Prostate gland (tissue), 2 donors: ENCODE results near the gene SH2D6. TPM values are rescaled to one million over a fixed set of nuclear protein-coding genes. Genes with fewer than 3 reads are reported as not detected.
"Not testable (repeated sequence)": the region's sequence is repeated elsewhere in the genome, so short reads cannot be mapped to it uniquely, and the experiment has no call there.

Experiments used
- DNase-seq: peaks from one replicate; pipeline ENCODE4 v3.0.0-alpha.2; 2019; ENCODE audit warnings: low spot score
- H3K27ac ChIP-seq, 2 donors: fragments of 200-600 bp; sonication (generic); 2 replicates each; pipeline ENCODE4 v1.5.1; 2017 to 2019
- H3K27me3 ChIP-seq: fragments of 200-600 bp; sonication (generic); replicated peaks from 2 replicates; pipeline ENCODE4 v1.5.1; 2019; ENCODE audit not compliant: insufficient read depth
- H3K36me3 ChIP-seq, 2 donors: fragments of 200-600 bp; sonication (generic); 1 replicate in 1 of 2; 2 replicates in 1 of 2; pipeline versions ENCODE4 v1.5.1 to v1.8.1; 2017 to 2019
- H3K4me1 ChIP-seq: fragments of 200-600 bp; sonication (generic); replicated peaks from 2 replicates; pipeline ENCODE4 v1.5.1; 2019
- H3K4me3 ChIP-seq, 2 donors: fragments of 200-600 bp; sonication (generic); 2 replicates each; pipeline ENCODE4 v1.5.1; 2017 to 2019
- H3K9me3 ChIP-seq: fragments of 200-600 bp; sonication (generic); 2 replicates; pipeline ENCODE4 v1.5.1; 2017
- POLR2A ChIP-seq: fragments of 450-650 bp; IDR thresholded peaks from one replicate; pipeline ENCODE4 v1.6.1; 2016; ENCODE audit warnings: antibody characterized with exemption, mild to moderate bottlenecking
- POLR2AphosphoS5 ChIP-seq: sonication (generic); formaldehyde crosslinking; IDR thresholded peaks from one replicate; pipeline ENCODE4 v1.6.1; 2017; ENCODE audit warnings: antibody characterized with exemption
- WGBS: methylation state at CpG from one replicate; pipeline ENCODE4 v1.1.5; 2018; 5-methylcytosine and 5-hydroxymethylcytosine counted together
- intact Hi-C: fragments of 100-400 bp; cut with DNase I; formaldehyde crosslinking; loops from one replicate; pipeline ENCODE4 v1.14.2; 2022
- total RNA-seq, 2 donors: library from RNA; depleted of rRNA; stranded (reverse); fragments of >200 nt; gene quantifications; one replicate each; pipeline ENCODE4 v1.1.0, GENCODE V29; 2016
- TF ChIP-seq, protein P1 (sequence below), 4 experiments: fragments of 200-600 bp in 2 of 4; fragments of 450-650 bp in 2 of 4; sonication (generic) in 2 of 4; IDR thresholded peaks; 1 replicate in 3 of 4; 2 replicates in 1 of 4; pipeline ENCODE4 v1.5.1; 2016 to 2019; ENCODE audit warnings: antibody characterized with exemption in 4 of 4, mild to moderate bottlenecking in 2 of 4, moderate library complexity in 2 of 4

SH2D6 gene
- total RNA-seq, 2 donors from 2014 or later: 0.23 to 1.8 TPM

DNA sequence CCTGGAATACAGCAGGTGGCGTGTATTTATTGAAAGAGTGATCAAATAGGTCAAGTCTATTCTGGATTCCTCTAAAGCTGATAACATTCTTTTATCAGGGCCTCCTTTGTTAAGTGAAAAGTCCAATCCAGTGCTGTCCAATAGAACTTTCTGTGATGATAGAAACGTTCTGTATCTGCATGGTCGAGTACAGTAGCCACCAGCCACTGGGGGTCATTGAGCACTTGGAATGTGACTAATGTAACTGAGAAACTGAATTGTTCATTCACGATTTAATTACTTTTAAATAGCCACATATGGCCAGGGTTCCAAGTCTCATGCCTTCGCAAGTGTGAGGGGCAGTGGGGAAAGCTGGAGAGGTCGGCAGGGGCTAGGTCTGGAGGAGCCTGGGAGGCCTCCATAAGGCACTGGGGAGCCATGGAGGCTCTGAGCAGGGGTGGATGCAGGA lies 20.5 kb downstream of the SH2D6 start:
- Histone ChIP-seq H3K4me3 (no peak overlapping the region), H3K36me3 (no peaks in the 10 kb centered on the region), H3K4me1 (peaks cover 4% of the 10 kb centered on the region), H3K27ac (peak overlapping the region; percentile 90 to 93), H3K9me3 (no peaks in the 10 kb centered on the region), H3K27me3 (no peaks in the 10 kb centered on the region)
- intact Hi-C loops: no loop called here
- 87% methylated on average over 6 of the region's 6 CpGs for WGBS
- TF ChIP-seq POLR2AphosphoS5: no peak
- no peak for TF ChIP-seq POLR2A
- TF ChIP-seq, protein P1, sequence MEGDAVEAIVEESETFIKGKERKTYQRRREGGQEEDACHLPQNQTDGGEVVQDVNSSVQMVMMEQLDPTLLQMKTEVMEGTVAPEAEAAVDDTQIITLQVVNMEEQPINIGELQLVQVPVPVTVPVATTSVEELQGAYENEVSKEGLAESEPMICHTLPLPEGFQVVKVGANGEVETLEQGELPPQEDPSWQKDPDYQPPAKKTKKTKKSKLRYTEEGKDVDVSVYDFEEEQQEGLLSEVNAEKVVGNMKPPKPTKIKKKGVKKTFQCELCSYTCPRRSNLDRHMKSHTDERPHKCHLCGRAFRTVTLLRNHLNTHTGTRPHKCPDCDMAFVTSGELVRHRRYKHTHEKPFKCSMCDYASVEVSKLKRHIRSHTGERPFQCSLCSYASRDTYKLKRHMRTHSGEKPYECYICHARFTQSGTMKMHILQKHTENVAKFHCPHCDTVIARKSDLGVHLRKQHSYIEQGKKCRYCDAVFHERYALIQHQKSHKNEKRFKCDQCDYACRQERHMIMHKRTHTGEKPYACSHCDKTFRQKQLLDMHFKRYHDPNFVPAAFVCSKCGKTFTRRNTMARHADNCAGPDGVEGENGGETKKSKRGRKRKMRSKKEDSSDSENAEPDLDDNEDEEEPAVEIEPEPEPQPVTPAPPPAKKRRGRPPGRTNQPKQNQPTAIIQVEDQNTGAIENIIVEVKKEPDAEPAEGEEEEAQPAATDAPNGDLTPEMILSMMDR (IDR thresholded peaks at IDR 0.05): no peak
- no peak for DNase-seq

DNA sequence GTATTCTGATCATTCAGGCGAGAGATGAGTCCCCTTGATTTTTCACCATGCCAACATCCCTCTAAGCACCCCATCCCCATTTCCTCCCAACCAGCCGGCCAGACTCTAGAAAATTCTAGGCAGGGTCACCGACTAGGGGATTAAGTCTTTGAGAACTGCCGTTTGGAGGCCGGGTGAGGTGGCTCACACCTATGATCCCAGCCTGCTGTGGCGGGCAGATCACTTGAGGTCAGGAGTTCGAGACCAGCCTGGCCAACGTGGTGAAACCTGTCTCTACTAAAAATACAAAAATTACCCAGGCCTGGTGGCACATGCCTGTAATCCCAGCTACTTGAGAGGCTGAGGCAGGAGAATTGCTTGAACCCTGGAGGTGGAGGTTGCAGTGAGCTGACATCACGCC lies 21.1 kb downstream of the SH2D6 start:
- 92% methylated on average over 9 of the region's 9 CpGs for WGBS
- H3K27me3 ChIP-seq, H3K27ac ChIP-seq, H3K4me1 ChIP-seq, H3K36me3 ChIP-seq, DNase-seq, H3K9me3 ChIP-seq, intact Hi-C loops, H3K4me3 ChIP-seq: not testable (repeated sequence)

- TF ChIP-seq POLR2AphosphoS5 (no peak), POLR2A (no peak)
- TF ChIP-seq, protein P1 (IDR thresholded peaks at IDR 0.05): no peak
- Histone ChIP-seq H3K4me1 (peaks cover 4% of the 10 kb centered on the region), H3K4me3 (no peak overlapping the region), H3K36me3 (no peaks in the 10 kb centered on the region), H3K27me3 (no peaks in the 10 kb centered on the region), H3K27ac (no peak overlapping the region), H3K9me3 (no peaks in the 10 kb centered on the region)
- 90% methylated on average over 7 of the region's 7 CpGs for WGBS
- DNase-seq: no peak
- intact Hi-C loops: no loop called here
Measured at GRCh38 chr2:85439986-85440385, 21.5 kb downstream of the SH2D6 start.

DNA sequence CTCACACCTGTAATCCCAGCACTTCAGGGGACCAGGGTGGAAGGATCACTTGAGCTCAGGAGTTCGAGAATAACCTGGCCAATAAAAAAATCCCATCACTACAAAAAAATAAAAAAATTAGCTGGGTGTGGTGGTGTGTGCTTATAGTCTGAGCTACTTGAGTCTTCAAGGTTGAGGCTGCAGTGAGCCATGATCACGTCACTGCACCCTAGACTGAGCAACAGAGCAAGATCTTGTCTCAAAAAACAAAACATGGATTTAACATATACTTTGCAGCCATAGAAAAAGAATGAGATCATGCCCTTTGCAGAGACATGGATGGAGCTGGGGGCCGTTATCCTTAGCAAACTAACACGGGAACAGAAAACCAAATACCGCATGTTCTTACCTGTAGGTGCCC lies 22.2 kb downstream of the SH2D6 start:
- TF ChIP-seq POLR2AphosphoS5 (no peak), POLR2A (no peak)
- TF ChIP-seq, protein P1 (IDR thresholded peaks at IDR 0.05): no peak
- no peak overlapping the region for H3K4me3 ChIP-seq
- H3K27ac ChIP-seq: no peak overlapping the region
- no peaks in the 10 kb centered on the region for H3K27me3 ChIP-seq
- DNase-seq: no peak
- H3K4me1 ChIP-seq: peaks cover 4% of the 10 kb centered on the region
- H3K9me3 ChIP-seq: no peaks in the 10 kb centered on the region
- WGBS: 75% methylated on average over 5 of the region's 5 CpGs
- intact Hi-C loops: no loop called here
- H3K36me3 ChIP-seq: no peaks in the 10 kb centered on the region

DNA sequence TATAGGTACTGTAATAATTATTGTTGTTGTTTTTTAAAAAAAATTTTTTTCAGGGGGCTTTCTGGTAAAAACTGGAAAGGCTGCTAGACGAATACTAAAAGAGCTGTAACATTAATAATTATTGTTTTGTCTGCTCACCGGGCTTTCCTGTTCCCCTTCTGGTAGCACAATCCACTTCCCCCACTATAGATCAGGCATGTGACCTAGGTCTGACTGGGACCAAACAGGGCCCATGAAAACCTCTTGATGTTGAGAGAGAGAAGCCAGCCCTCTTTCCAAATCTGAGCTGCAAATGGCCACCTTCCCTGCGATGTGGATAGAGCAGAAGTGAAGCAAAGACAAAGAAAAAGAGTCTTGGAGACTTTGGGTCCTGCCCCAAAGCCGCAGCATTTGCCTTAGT lies 23.4 kb downstream of the SH2D6 start:
- intact Hi-C loops: no loop called here
- Histone ChIP-seq H3K4me1 (peaks cover 6% of the 10 kb centered on the region), H3K27ac (no peak overlapping the region), H3K27me3 (no peaks in the 10 kb centered on the region), H3K4me3 (no peak overlapping the region), H3K36me3 (no peaks in the 10 kb centered on the region), H3K9me3 (no peaks in the 10 kb centered on the region)
- DNase-seq: no peak
- 78% methylated on average over 4 of the region's 4 CpGs for WGBS
- TF ChIP-seq POLR2A (no peak), POLR2AphosphoS5 (no peak)
- TF ChIP-seq, protein P1 (IDR thresholded peaks at IDR 0.05): no peak
